HG02623 (cell line): Measurements from ENCODE around the gene CRAMP1.

ENCODE experiments used
- ATAC-seq: cut with Tn5 transposase; IDR thresholded peaks from one replicate; pipeline ENCODE4 v1.9.1; 2021; ENCODE audit warnings: moderate library complexity; ENCODE audit not compliant: unreplicated experiment

Gene CRAMP1

GRCh38 chr16:1654505-1655268 lies 42.5 kb downstream of the CRAMP1 start:
- no peak for ATAC-seq

GRCh38 chr16:1655269-1655807 lies 43.2 kb downstream of the CRAMP1 start:
- no peak for ATAC-seq

DNA sequence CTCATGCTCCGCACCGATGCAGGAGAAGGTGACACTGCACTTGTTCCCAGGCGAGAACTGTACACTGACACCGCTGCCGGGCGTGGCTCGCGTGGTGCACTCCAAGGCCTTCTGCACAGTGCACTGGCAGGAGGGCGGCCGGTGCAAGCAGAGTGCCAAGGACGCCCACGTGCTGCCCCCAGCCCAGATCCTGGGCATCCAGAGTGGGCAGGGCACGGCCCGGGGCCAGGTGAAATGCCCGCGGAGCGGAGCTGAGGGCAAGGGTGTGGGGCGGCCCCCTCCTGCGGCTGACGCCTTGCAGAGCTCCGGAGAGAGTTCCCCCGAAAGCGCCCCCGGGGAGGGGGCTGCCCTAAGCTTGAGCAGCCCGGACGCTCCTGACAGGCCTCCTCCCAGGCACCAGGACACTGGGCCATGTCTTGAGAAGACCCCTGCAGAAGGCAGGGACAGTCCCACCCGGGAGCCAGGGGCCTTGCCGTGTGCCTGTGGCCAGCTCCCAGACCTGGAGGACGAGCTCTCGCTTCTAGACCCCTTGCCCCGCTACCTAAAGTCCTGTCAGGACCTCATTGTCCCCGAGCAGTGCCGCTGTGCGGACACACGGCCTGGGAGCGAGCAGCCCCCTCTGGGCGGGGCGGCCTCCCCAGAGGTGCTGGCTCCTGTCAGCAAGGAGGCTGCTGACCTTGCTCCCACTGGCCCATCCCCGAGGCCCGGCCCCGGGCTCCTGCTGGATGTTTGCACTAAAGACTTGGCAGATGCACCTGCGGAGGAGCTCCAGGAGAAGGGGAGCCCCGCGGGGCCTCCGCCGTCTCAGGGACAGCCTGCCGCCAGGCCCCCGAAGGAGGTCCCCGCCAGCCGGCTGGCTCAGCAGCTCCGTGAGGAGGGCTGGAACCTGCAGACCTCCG lies 44.0 kb downstream of the CRAMP1 start:
- ATAC-seq, result no peak

- no peak for ATAC-seq
These were observed 44.9 kb downstream of the CRAMP1 start for GRCh38 chr16:1656808-1657617.

DNA sequence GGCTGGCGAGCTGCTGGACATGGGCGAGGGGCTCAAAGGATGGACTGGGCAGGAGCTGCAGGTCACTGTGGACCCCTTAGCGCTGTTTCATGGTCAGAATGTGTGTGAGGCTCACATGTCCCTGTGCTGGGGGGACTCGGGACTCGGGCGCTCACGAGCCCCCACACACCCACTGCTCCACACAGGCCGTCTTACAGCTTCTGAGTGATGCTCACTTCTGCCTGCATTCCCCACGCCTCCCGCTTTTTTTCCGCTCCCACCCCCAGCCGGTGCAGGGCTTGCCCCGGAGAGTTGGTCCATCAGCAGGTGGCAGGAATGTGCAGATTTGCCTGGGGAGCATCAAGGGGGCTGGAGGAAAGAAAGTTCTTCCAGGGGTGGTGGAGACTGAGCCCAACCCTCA lies 45.7 kb downstream of the CRAMP1 start:
- ATAC-seq, result no peak

DNA sequence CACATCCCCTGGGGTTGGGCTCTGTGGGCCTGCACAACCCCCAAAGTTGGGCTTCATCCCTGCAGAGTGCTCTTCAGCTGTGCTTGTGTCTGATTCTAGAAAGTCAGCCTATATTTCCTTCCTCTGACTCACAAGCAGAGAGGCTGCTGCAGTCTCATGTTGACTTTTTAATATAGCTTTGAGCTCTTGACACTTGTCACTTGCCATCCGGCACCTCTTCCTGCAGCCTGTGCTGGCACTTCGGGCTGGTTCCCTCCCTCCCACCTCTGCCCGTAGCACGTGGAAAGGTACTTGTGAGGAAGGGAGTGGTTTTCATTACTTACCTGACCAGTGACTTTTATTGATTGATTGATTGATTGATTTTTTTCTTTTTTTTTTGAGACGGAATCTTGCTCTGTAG lies 46.9 kb downstream of the CRAMP1 start:
- no peak for ATAC-seq

DNA sequence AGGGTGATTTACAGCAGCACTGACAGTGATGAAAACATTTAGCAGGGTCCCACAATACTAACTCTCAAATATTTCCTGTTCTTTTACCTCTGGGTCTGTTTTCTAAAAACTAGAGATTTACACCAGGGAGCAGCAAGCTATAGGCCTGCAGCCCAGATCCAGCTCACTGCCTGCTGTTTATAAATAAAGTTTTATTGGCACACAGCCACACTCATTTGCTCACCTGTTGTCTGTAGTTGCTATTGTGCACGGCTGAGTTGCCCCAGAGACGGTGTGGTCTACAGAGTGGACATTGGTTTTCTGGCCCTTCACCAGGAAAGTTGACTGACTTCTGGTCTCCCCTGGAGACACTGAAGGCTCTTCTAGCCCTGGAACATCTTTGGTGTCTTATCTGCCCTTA lies 49.7 kb downstream of the CRAMP1 start:
- no peak for ATAC-seq

GRCh38 chr16:1662543-1662942 lies 50.4 kb downstream of the CRAMP1 start:
- ATAC-seq, result no peak

DNA sequence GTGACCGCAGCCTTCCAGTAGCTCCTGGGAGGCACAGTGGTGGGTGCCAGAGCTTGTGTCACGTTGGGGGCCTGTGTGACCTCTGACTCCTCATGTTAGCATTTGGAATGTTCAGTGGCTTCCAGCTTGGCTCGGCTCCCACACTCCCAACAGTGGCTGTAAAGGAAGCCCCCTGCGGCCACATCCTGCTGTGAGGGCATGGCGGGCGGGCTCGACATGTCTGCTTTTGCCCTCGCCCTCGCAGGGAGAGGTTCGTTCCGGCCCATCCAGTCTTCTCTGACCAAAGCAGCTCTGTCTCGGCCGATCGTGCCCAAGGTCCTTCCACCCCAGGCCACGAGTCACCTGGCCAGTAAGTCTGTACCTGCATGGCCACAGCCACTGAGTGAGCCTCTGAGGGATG lies 53.7 kb downstream of the CRAMP1 start:
- ATAC-seq, result no peak

DNA sequence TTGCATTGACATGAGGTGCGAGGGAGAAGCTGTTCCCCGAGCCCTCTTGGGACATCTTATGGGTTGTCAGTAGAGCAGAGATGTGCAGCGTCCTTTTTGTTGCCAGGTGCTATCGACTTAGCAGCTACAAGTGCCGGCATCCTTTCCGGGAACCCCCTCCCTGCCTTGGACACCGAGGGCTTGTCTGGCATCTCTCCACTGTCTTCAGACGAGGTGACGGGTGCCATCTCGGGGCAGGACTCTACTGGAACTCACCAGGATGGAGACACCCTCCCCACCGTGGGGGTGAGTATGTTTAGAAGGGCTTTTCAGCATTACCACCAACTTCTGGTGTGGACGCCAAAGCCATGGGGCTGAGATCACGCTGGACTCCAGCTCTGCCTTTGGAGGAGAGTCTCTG lies 54.2 kb downstream of the CRAMP1 start:
- ATAC-seq, result no peak

DNA sequence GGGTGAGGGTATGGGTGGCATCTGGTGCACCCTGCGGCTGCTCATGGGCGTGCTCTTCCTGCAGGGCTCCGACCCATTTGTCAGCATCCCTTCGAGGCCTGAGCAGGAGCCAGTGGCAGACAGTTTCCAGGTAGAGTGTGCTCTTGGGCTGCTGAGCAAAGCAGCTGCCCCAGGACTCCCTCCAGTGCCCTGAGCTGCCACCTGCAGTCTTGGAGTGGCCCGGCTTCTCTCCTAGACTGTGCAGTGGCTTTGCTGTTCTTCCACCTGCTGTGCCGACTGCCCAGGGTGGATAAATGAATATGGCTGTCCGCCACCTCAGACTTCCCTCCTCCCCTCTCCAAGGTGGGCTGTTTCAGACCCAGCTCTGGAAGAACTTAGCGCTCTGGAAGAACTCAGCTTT lies 55.1 kb downstream of the CRAMP1 start:
- ATAC-seq, result no peak

- no peak for ATAC-seq
These were observed 55.8 kb downstream of the CRAMP1 start for GRCh38 chr16:1667916-1668315.

DNA sequence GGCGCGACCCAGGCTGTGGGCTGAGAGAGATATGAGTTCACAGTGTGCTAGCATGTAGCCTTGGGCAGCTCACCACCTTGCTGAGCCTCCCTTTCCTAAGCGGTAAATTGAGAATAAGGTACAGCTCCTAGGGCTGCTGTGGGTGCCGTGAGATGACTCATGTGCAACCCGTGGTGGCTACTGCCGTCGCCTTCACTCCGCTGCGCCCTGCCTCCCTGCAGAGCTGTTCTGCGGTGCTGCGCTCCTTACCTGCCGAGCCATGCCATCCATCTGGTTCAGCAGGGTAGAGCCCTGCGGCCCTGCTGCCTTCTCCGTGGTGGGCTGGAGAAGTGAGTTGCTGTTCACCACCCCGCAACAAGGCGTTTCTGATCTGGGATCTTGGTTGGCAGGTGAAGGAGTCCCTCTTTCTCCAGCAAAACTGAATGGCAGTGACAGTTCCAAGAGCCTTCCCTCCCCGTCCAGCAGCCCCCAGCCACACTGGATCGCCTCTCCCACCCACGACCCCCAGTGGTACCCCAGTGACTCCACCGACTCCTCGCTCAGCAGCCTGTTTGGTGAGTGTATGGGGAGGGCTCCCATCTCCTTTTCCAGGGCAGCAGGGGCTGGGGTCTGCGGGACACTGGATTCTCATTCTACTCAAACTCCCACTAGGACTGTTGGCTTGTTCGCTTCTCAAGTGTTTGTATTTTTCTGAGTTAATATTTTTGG lies 56.6 kb downstream of the CRAMP1 start:
- ATAC-seq, result no peak

- no peak for ATAC-seq
These were observed 57.5 kb downstream of the CRAMP1 start for GRCh38 chr16:1669698-1670097.

DNA sequence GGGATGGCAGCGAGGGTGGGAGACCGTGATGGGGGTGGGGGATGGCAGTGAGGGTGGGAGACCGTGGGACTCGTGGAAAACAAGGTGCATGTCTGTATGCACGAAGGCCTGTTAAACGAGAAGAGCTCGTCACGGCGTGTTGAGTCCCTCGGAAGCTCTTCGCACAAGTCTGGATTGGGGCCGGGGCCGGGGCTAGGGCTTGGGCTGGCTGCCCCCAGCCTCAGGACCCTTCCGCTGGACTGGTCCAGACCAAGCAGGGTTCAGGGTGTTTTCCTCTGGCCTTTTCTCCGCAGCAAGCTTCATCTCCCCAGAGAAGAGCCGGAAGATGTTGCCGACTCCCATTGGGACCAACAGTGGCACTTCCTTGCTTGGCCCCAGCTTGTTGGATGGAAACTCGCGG lies 58.2 kb downstream of the CRAMP1 start:
- ATAC-seq, result no peak

GRCh38 chr16:1670866-1671265 lies 58.7 kb downstream of the CRAMP1 start:
- no peak for ATAC-seq

- ATAC-seq, result no peak
These were observed 61.4 kb downstream of the CRAMP1 start for GRCh38 chr16:1673424-1674151.

DNA sequence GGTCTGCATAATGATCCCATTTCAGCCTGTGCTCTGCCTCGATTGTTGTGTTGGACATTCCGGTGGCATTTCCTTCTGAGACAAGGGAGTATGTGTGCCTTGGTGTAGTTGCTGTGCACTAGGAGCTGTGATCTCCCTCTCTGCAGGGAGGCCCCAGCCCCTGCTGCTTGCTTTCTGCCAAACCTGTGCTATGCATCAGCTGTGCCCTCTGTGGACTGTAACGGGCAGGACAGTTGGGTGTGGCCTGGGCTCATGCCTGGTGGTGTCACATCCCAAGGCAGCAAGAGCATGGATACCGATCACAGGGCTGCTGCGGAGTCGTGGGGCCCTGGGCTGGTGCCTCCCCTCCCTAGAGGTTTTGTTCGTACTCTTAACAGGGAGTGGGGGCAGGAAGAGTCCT lies 62.1 kb downstream of the CRAMP1 start:
- no peak for ATAC-seq

GRCh38 chr16:1674751-1675664 lies 62.8 kb downstream of the CRAMP1 start:
- ATAC-seq, result no peak
